M059J (cell line): Measurements from ENCODE around the gene SIM1. TPM values are rescaled to one million over a fixed set of nuclear protein-coding genes. Genes with fewer than 3 reads are reported as not detected.
"Not testable (repeated sequence)": the region's sequence is repeated elsewhere in the genome, so short reads cannot be mapped to it uniquely, and the experiment has no call there.

Experiments used
- DNase-seq: peaks from one replicate; pipeline ENCODE4 v3.0.0-alpha.2; 2012; ENCODE audit warnings: low read depth
- total RNA-seq: library from RNA; depleted of rRNA; stranded (reverse); fragments of >200 nt; shearing (Covaris generic); gene quantifications from 2 replicates; pipeline ENCODE4 v1.2.3, GENCODE V29; 2014

SIM1 gene
- total RNA-seq, 1 experiment from 2014 or later = 7.8 TPM

GRCh38 chr6:100426744-100427338 lies 37.9 kb downstream of the SIM1 start:
- peak; percentile 17 for DNase-seq

GRCh38 chr6:100426241-100426640 lies 38.5 kb downstream of the SIM1 start:
- DNase-seq = peak; percentile 10

- DNase-seq = no peak
These were observed 44.0 kb downstream of the SIM1 start for GRCh38 chr6:100420711-100421110.

GRCh38 chr6:100417036-100417435 lies 47.7 kb downstream of the SIM1 start:
- no peak for DNase-seq

- DNase-seq = peak; percentile 8
These were observed 49.0 kb downstream of the SIM1 start for GRCh38 chr6:100415768-100416167.

- no peak for DNase-seq
These were observed 51.8 kb downstream of the SIM1 start for GRCh38 chr6:100412872-100413271.

- no peak for DNase-seq
These were observed 60.7 kb downstream of the SIM1 start for GRCh38 chr6:100404051-100404450.

GRCh38 chr6:100393493-100393892 lies 71.2 kb downstream of the SIM1 start:
- DNase-seq = no peak

GRCh38 chr6:100392423-100392822 lies 72.3 kb downstream of the SIM1 start:
- DNase-seq = no peak

- DNase-seq = no peak
These were observed 75.7 kb downstream of the SIM1 start for GRCh38 chr6:100388868-100389519.

- peak; percentile 46 for DNase-seq
These were observed 81.9 kb downstream of the SIM1 start for GRCh38 chr6:100382767-100383195.

GRCh38 chr6:100382031-100382430 lies 82.7 kb downstream of the SIM1 start:
- peak; percentile 16 for DNase-seq

- no peak for DNase-seq
These were observed 83.6 kb downstream of the SIM1 start for GRCh38 chr6:100381111-100381510.

- DNase-seq = no peak
These were observed 85.3 kb downstream of the SIM1 start for GRCh38 chr6:100379386-100379785.

GRCh38 chr6:100378576-100378975 lies 86.1 kb downstream of the SIM1 start:
- peak; percentile 10 for DNase-seq

- DNase-seq = no peak
These were observed 88.6 kb downstream of the SIM1 start for GRCh38 chr6:100376103-100376502.

GRCh38 chr6:100372326-100373091 lies 92.2 kb downstream of the SIM1 start:
- peak; percentile 36 for DNase-seq

GRCh38 chr6:100371591-100371990 lies 93.1 kb downstream of the SIM1 start:
- DNase-seq = no peak

- peak; percentile 35 for DNase-seq
These were observed 94.5 kb downstream of the SIM1 start for GRCh38 chr6:100370265-100370664.

GRCh38 chr6:100366419-100366818 lies 98.3 kb downstream of the SIM1 start:
- peak; percentile 74 for DNase-seq

- DNase-seq = no peak
These were observed 101.1 kb downstream of the SIM1 start for GRCh38 chr6:100363651-100364050.

GRCh38 chr6:100354736-100355641 lies 109.7 kb downstream of the SIM1 start:
- DNase-seq = not testable (repeated sequence)
